H9 (cell line): ENCODE measurements around the gene TSPAN11. TPM values are rescaled to one million over a fixed set of nuclear protein-coding genes. Genes with fewer than 3 reads are reported as not detected.
A peak's percentile ranks its signal among the peaks of the same experiment; 100 is the strongest.

ENCODE experiments used
- DNase-seq: peaks from one replicate; pipeline ENCODE4 v3.0.0-alpha.2; 2017
- H2AFZ ChIP-seq: one replicate; pipeline ENCODE4 v1.6.1; 2013; ENCODE audit warnings: mild to moderate bottlenecking, low read length, control low read depth, moderate library complexity
- H2AK5ac ChIP-seq: 2 replicates; pipeline ENCODE4 v1.6.1; 2013; ENCODE audit warnings: low read length, control low read depth, mixed read lengths; ENCODE audit not compliant: insufficient read length
- H2BK120ac ChIP-seq: one replicate; pipeline ENCODE4 v1.6.1; 2013; ENCODE audit warnings: low read depth, mild to moderate bottlenecking, low read length, control low read depth, inconsistent platforms; ENCODE audit not compliant: poor library complexity, severe bottlenecking
- H2BK12ac ChIP-seq: 2 replicates; pipeline ENCODE4 v1.6.1; 2013; ENCODE audit warnings: low read length, control low read depth, mixed read lengths, low read depth; ENCODE audit not compliant: insufficient read length
- H2BK15ac ChIP-seq: 2 replicates; pipeline ENCODE4 v1.6.1; 2013; ENCODE audit warnings: low read depth, low read length, control low read depth
- H2BK20ac ChIP-seq: one replicate; pipeline ENCODE4 v1.6.1; 2013; ENCODE audit warnings: low read depth, mild to moderate bottlenecking, low read length, control low read depth, inconsistent platforms; ENCODE audit not compliant: poor library complexity, severe bottlenecking
- H2BK5ac ChIP-seq: 2 replicates; pipeline ENCODE4 v1.6.1; 2013; ENCODE audit warnings: low read length, control low read depth, mixed read lengths; ENCODE audit not compliant: insufficient read length
- H3K14ac ChIP-seq: 2 replicates; pipeline ENCODE4 v1.6.1; 2013; ENCODE audit warnings: low read length, control low read depth; ENCODE audit not compliant: insufficient read depth
- H3K18ac ChIP-seq: 2 replicates; pipeline ENCODE4 v1.6.1; 2013; ENCODE audit warnings: low read depth, mild to moderate bottlenecking, mixed read lengths, low read length, control low read depth; ENCODE audit not compliant: insufficient read length
- H3K23ac ChIP-seq: 2 replicates; pipeline ENCODE4 v1.6.1; 2013; ENCODE audit warnings: low read length, control low read depth, mixed read lengths, low read depth; ENCODE audit not compliant: insufficient read length
- H3K23me2 ChIP-seq: 2 replicates; pipeline ENCODE4 v1.6.1; 2013; ENCODE audit warnings: low read depth, mild to moderate bottlenecking, mixed read lengths, low read length, control low read depth; ENCODE audit not compliant: insufficient read length, poor library complexity, severe bottlenecking
- H3K27ac ChIP-seq: 2 replicates; pipeline ENCODE4 v1.5.1; 2013; ENCODE audit warnings: low read length, control low read depth, mixed read lengths, low read depth; ENCODE audit not compliant: insufficient read length
- H3K27me3 ChIP-seq: 2 replicates; pipeline ENCODE4 v1.6.1; 2013; ENCODE audit warnings: low read length, control low read depth, inconsistent platforms; ENCODE audit not compliant: insufficient read depth
- H3K4ac ChIP-seq: 2 replicates; pipeline ENCODE4 v1.6.1; 2013; ENCODE audit warnings: low read depth, mild to moderate bottlenecking, control low read depth, inconsistent platforms, low read length, moderate library complexity
- H3K4me1 ChIP-seq: 2 replicates; pipeline ENCODE4 v1.6.1; 2013; ENCODE audit warnings: low read length, control low read depth, inconsistent platforms; ENCODE audit not compliant: insufficient read depth
- H3K4me2 ChIP-seq: 2 replicates; pipeline ENCODE4 v1.6.1; 2013; ENCODE audit warnings: low read length, control low read depth, mixed read lengths; ENCODE audit not compliant: insufficient read length, insufficient read depth
- H3K56ac ChIP-seq: 2 replicates; pipeline ENCODE4 v1.6.1; 2013; ENCODE audit warnings: low read depth, mild to moderate bottlenecking, mixed read lengths, low read length, control low read depth; ENCODE audit not compliant: insufficient read length
- H3K79me1 ChIP-seq: 2 replicates; pipeline ENCODE4 v1.6.1; 2013; ENCODE audit warnings: low read depth, mild to moderate bottlenecking, moderate library complexity, low read length, control low read depth, inconsistent platforms; ENCODE audit not compliant: insufficient read depth, poor library complexity, severe bottlenecking
- H3K79me2 ChIP-seq: 2 replicates; pipeline ENCODE4 v1.6.1; 2013; ENCODE audit warnings: low read length, control low read depth, inconsistent platforms; ENCODE audit not compliant: insufficient read depth
- H3K9ac ChIP-seq: 2 replicates; pipeline ENCODE4 v1.6.1; 2013; ENCODE audit warnings: low read length, control low read depth, mixed read lengths; ENCODE audit not compliant: insufficient read length; ENCODE audit errors: extremely low read depth
- H3K9me3 ChIP-seq: one replicate; pipeline ENCODE4 v1.6.1; 2013; ENCODE audit warnings: low read depth, low read length, inconsistent platforms; ENCODE audit not compliant: control insufficient read depth
- H3T11ph ChIP-seq: one replicate; pipeline ENCODE4 v1.6.1; 2013; ENCODE audit warnings: mild to moderate bottlenecking, low read length, control low read depth, inconsistent platforms
- H4K20me1 ChIP-seq: one replicate; pipeline ENCODE4 v1.6.1; 2013; ENCODE audit not compliant: control insufficient read depth, insufficient read length, insufficient read depth
- H4K5ac ChIP-seq: 2 replicates; pipeline ENCODE4 v1.6.1; 2013; ENCODE audit warnings: low read depth, mild to moderate bottlenecking, mixed read lengths, low read length, control low read depth; ENCODE audit not compliant: insufficient read length
- H4K8ac ChIP-seq: replicated peaks from 2 replicates; pipeline ENCODE4 v1.6.1; 2013; ENCODE audit warnings: low read length, control low read depth, mixed read lengths, low read depth; ENCODE audit not compliant: insufficient read length
- H4K91ac ChIP-seq: 2 replicates; pipeline ENCODE4 v1.6.1; 2013; ENCODE audit warnings: low read depth, mild to moderate bottlenecking, moderate library complexity, mixed read lengths, low read length, control low read depth; ENCODE audit not compliant: insufficient read length
- H3K27ac Mint-ChIP-seq, 3 experiments: 2 replicates in 2 of 3; 3 replicates in 1 of 3; pipeline ENCODE4 v1.8.0; 2020 to 2021; ENCODE audit warnings: mixed read lengths in 3 of 3, mild to moderate bottlenecking in 1 of 3, moderate library complexity in 1 of 3
- H3K27me3 Mint-ChIP-seq: 2 replicates; pipeline ENCODE4 v1.8.0; 2021; ENCODE audit warnings: low read depth, mild to moderate bottlenecking, moderate library complexity, mixed read lengths
- H3K36me3 Mint-ChIP-seq, 3 experiments: 2 replicates in 2 of 3; 3 replicates in 1 of 3; pipeline ENCODE4 v1.8.0; 2020 to 2021; ENCODE audit warnings: low read depth in 3 of 3, mixed read lengths in 3 of 3; ENCODE audit not compliant: insufficient read depth in 1 of 3
- H3K4me1 Mint-ChIP-seq, 2 experiments: 2 replicates each; pipeline ENCODE4 v1.8.0; 2020; ENCODE audit warnings: mixed read lengths in 2 of 2
- H3K4me3 Mint-ChIP-seq, 2 experiments: 2 replicates in 1 of 2; 3 replicates in 1 of 2; pipeline ENCODE4 v1.8.0; 2020 to 2021; ENCODE audit warnings: mild to moderate bottlenecking in 2 of 2, mixed read lengths in 2 of 2, moderate library complexity in 1 of 2
- H3K9me3 Mint-ChIP-seq, 2 experiments: 2 replicates in 1 of 2; 3 replicates in 1 of 2; pipeline ENCODE4 v1.8.0; 2020; ENCODE audit warnings: mild to moderate bottlenecking in 2 of 2, mixed read lengths in 2 of 2, moderate library complexity in 1 of 2
- WGBS: extraction: QIAGEN DNeasy Blood & Tissue Kit; methylation state at CpG from one replicate; pipeline ENCODE4 v1.1.7; 2013; ENCODE audit warnings: missing lambda C conversion rate, low lambda C conversion rate, mixed read lengths; ENCODE audit not compliant: insufficient read length; ENCODE audit errors: extremely low coverage; 5-methylcytosine and 5-hydroxymethylcytosine counted together
- total RNA-seq: library from RNA; stranded (reverse); gene quantifications from 2 replicates; pipeline ENCODE4 v1.2.1, GENCODE V29; 2021
- TF ChIP-seq, protein P1 (sequence below): fragments of 200-600 bp; sonication (generic); conservative IDR thresholded peaks from 3 replicates; pipeline ENCODE4 v1.8.0; 2021; ENCODE audit warnings: antibody characterized with exemption, mild to moderate bottlenecking

Gene TSPAN11
- total RNA-seq, 1 experiment from 2014 or later: 4.2 TPM

DNA sequence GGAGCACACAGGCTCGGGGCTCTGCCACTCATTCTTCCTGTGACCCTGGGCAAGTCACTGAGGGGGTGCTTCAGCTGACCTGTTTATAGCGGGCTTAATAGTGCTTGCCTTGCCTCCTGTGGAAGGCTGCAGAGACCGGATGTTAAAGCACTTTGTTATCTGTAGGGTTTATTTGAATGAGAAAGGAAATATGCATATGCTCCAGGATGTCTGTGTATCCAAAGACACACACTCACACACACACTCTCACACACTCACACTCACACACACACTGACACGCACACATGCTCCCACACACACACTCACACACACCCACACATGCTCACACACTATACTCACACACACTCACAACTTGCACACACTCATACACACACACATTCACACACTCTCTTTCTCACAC lies 91.0 kb downstream of the TSPAN11 start:
- peaks cover 4% of the 10 kb centered on the region in 2 experiments; a peak in 3 of 5 replicates for H3K9me3 Mint-ChIP-seq
- H3K4me3 Mint-ChIP-seq: no peak overlapping the region
- TF ChIP-seq, protein P1, sequence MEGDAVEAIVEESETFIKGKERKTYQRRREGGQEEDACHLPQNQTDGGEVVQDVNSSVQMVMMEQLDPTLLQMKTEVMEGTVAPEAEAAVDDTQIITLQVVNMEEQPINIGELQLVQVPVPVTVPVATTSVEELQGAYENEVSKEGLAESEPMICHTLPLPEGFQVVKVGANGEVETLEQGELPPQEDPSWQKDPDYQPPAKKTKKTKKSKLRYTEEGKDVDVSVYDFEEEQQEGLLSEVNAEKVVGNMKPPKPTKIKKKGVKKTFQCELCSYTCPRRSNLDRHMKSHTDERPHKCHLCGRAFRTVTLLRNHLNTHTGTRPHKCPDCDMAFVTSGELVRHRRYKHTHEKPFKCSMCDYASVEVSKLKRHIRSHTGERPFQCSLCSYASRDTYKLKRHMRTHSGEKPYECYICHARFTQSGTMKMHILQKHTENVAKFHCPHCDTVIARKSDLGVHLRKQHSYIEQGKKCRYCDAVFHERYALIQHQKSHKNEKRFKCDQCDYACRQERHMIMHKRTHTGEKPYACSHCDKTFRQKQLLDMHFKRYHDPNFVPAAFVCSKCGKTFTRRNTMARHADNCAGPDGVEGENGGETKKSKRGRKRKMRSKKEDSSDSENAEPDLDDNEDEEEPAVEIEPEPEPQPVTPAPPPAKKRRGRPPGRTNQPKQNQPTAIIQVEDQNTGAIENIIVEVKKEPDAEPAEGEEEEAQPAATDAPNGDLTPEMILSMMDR: no peak

More for the DNA sequence above, 91.0 kb downstream of the TSPAN11 start:
- Histone ChIP-seq H3K4me2 (no peak overlapping the region), H2AK5ac (no peak overlapping the region), H3K56ac (no peak overlapping the region), H3K18ac (peak overlapping the region; percentile 28), H4K8ac (no peak overlapping the region), H2BK20ac (no peak overlapping the region), H4K5ac (no peak overlapping the region), H3K9me3 (no peaks in the 10 kb centered on the region), H3T11ph (no peak overlapping the region), H2BK5ac (no peak overlapping the region), H3K4ac (no peak overlapping the region), H2BK120ac (no peak overlapping the region), H3K4me1 (no peaks in the 10 kb centered on the region), H3K9ac (no peak overlapping the region), H3K79me2 (no peaks in the 10 kb centered on the region), H3K79me1 (no peaks in the 10 kb centered on the region), H3K27me3 (no peaks in the 10 kb centered on the region), H4K20me1 (no peaks in the 10 kb centered on the region), H3K23ac (no peak overlapping the region), H3K27ac (no peak overlapping the region), H2BK15ac (no peak overlapping the region), H3K23me2 (no peaks in the 10 kb centered on the region), H2BK12ac (no peak overlapping the region), H2AFZ (no peak overlapping the region), H3K14ac (no peak overlapping the region), H4K91ac (no peak overlapping the region)
- no peak overlapping the region for H3K27ac Mint-ChIP-seq
- WGBS: no CpG with 5 or more reads among the region's 4 CpGs
- H3K27me3 Mint-ChIP-seq: peaks cover 10% of the 10 kb centered on the region
- peak; percentile 28 for DNase-seq
- peaks cover 17 to 32% of the 10 kb centered on the region in 2 experiments for H3K4me1 Mint-ChIP-seq
- H3K36me3 Mint-ChIP-seq: peaks cover 4 to 5% (median 4%) of the 10 kb centered on the region in 3 experiments; a peak in 4 of 7 replicates
